Measurements from ENCODE around the gene CBFB.

GRCh38 chr16:67014634-67015312, 14.2 kb upstream of the CBFB start:
- TF ChIP-seq EZH2 (IDR thresholded peaks at IDR 0.05; ENCODE audit: borderline replicate concordance): no peak
- TF ChIP-seq CTCF (IDR thresholded peaks at IDR 0.05; ENCODE audit: poor library complexity): no peak
- no peak for TF ChIP-seq EZH2phosphoT487 (IDR thresholded peaks at IDR 0.05; ENCODE audit: low read depth, severe bottlenecking, unreplicated experiment)

Data from hepatocyte (in vitro differentiated cells).